Osteoblast (primary cell): ENCODE measurements around the gene PUM1. TPM values are rescaled to one million over a fixed set of nuclear protein-coding genes. Genes with fewer than 3 reads are reported as not detected.

Experiments
- DNase-seq: peaks from one replicate; pipeline ENCODE4 v3.0.0; 2011; ENCODE audit warnings: low spot score, mixed read lengths; ENCODE audit not compliant: insufficient read length; ENCODE audit errors: missing footprints
- H2AFZ ChIP-seq: 2 replicates; pipeline ENCODE4 v1.6.0; 2011; ENCODE audit warnings: mild to moderate bottlenecking, low read length
- H3K27ac ChIP-seq: 2 replicates; pipeline ENCODE4 v1.5.1; 2011; ENCODE audit warnings: mild to moderate bottlenecking, low read depth, low read length, moderate library complexity
- H3K27me3 ChIP-seq: 2 replicates; pipeline ENCODE4 v1.6.0; 2012; ENCODE audit warnings: mild to moderate bottlenecking, control low read depth, inconsistent platforms, low read length, moderate library complexity; ENCODE audit not compliant: insufficient read depth
- H3K36me3 ChIP-seq: 2 replicates; pipeline ENCODE4 v1.5.1; 2011; ENCODE audit warnings: mild to moderate bottlenecking, low read length, control low read depth, moderate library complexity; ENCODE audit not compliant: insufficient read depth
- H3K4me1 ChIP-seq: 2 replicates; pipeline ENCODE4 v1.5.1; 2011; ENCODE audit warnings: mild to moderate bottlenecking, low read length, control low read depth, moderate library complexity; ENCODE audit not compliant: insufficient read depth
- H3K4me2 ChIP-seq: 2 replicates; pipeline ENCODE4 v1.6.0; 2011; ENCODE audit warnings: mild to moderate bottlenecking, low read length; ENCODE audit not compliant: insufficient read depth
- H3K4me3 ChIP-seq: fragments of 200-600 bp; sonication (generic); 3 replicates; pipeline ENCODE4 v1.5.1; 2012; ENCODE audit warnings: mild to moderate bottlenecking, low read length, inconsistent platforms; ENCODE audit not compliant: insufficient read depth
- H3K79me2 ChIP-seq: 2 replicates; pipeline ENCODE4 v1.6.0; 2012; ENCODE audit warnings: mild to moderate bottlenecking, low read length, control low read depth, inconsistent platforms; ENCODE audit not compliant: insufficient read depth
- H3K9me3 ChIP-seq: 2 replicates; pipeline ENCODE4 v1.5.1; 2011; ENCODE audit warnings: low read depth, low read length, control low read depth
- H4K20me1 ChIP-seq: 2 replicates; pipeline ENCODE4 v1.6.0; 2012; ENCODE audit warnings: mild to moderate bottlenecking, low read length, control low read depth; ENCODE audit not compliant: insufficient read depth
- total RNA-seq: library from RNA; depleted of rRNA; stranded (reverse); fragments of >200 nt; gene quantifications from 2 replicates; pipeline ENCODE4 v1.2.3, GENCODE V29; 2012
- TF ChIP-seq, protein P1 (sequence below): IDR thresholded peaks from 2 replicates; pipeline ENCODE4 v1.5.1; 2011; ENCODE audit warnings: mild to moderate bottlenecking, low read depth, low read length, moderate library complexity; ENCODE audit errors: extremely low read depth

The PUM1 gene
- total RNA-seq, 1 donor, result 68.8 TPM

DNA sequence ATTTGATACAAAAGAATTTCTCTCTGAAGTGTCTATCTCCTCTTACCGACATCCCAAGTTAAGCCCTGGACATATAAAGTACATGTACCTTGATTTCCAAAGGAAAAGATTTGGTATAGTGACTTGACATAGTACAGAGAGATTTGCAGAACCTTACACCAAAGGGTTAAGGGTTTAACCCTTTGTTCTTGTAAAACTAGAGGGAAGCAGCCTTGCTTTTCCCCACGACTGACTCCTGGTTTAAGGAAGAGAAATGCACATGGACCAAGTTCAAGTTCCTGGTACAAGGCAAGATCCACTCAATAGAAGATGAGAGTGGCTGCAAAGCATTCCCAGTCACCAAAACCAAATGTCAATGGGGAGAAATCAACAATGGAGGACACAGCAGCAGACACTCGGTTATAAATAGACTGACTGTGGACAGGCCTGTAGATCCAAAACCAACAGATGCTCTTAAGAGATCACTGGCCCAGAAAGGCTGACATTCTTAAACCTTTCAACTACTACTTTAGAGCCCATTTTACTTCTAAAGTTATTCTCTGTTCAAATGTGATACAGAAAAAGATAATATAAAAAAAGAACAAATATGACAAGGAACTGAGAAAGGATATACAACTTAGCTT, 69.4 kb downstream of the PUM1 start:
- no peak overlapping the region for H3K4me2 ChIP-seq
- H3K79me2 ChIP-seq, result peaks cover 92% of the 10 kb centered on the region
- H3K4me3 ChIP-seq, result no peak overlapping the region
- H3K36me3 ChIP-seq, result peaks cover 44% of the 10 kb centered on the region
- DNase-seq, result no peak
- H4K20me1 ChIP-seq, result peaks cover 32% of the 10 kb centered on the region
- no peak overlapping the region for H3K27ac ChIP-seq
- H2AFZ ChIP-seq, result no peak overlapping the region
- peaks cover 5% of the 10 kb centered on the region for H3K4me1 ChIP-seq
- no peaks in the 10 kb centered on the region for H3K27me3 ChIP-seq
- TF ChIP-seq, protein P1, sequence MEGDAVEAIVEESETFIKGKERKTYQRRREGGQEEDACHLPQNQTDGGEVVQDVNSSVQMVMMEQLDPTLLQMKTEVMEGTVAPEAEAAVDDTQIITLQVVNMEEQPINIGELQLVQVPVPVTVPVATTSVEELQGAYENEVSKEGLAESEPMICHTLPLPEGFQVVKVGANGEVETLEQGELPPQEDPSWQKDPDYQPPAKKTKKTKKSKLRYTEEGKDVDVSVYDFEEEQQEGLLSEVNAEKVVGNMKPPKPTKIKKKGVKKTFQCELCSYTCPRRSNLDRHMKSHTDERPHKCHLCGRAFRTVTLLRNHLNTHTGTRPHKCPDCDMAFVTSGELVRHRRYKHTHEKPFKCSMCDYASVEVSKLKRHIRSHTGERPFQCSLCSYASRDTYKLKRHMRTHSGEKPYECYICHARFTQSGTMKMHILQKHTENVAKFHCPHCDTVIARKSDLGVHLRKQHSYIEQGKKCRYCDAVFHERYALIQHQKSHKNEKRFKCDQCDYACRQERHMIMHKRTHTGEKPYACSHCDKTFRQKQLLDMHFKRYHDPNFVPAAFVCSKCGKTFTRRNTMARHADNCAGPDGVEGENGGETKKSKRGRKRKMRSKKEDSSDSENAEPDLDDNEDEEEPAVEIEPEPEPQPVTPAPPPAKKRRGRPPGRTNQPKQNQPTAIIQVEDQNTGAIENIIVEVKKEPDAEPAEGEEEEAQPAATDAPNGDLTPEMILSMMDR, result no peak
- H3K9me3 ChIP-seq, result no peaks in the 10 kb centered on the region

DNA sequence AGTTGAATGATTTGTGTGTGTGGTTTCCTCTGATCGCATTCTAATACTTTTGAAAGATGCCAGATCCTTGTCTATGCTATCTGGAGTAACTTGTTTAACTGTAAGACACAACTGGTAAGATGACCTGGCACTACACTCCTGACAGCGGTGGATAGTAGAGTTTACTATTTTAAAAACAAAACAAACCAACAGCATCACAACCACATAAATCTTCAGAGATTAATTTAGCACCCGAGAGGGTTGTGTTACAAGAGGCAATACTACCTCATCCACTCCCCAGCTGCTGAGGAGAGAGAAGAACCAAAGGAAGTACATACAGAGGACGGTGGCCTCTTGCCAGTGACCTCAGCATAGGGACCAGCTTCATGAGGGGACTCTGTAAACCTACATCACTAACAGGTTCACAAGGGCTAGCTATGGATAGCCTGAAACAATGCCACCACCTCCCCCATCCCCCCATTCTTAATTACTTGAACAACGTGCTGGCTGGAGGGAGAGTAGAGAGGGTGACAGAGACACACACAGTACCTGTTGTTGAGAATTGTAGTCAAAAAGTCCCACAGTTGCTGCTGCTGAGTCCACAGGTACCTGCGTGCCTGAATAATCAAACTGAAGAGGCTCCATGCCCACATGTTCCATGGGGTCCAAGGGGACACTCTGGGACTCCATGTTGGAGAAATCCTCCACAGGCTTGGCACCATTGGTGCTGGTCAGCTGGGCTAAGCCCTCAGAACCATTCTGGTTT, 73.5 kb downstream of the PUM1 start:
- TF ChIP-seq, protein P1, result no peak
- Histone ChIP-seq H3K9me3 (no peaks in the 10 kb centered on the region), H4K20me1 (peaks cover 67% of the 10 kb centered on the region), H3K79me2 (peaks cover 95% of the 10 kb centered on the region), H3K36me3 (peaks cover 30% of the 10 kb centered on the region), H3K27ac (peak overlapping the region; percentile 23), H3K4me3 (no peak overlapping the region), H3K4me1 (peaks cover 31% of the 10 kb centered on the region), H3K27me3 (no peaks in the 10 kb centered on the region), H3K4me2 (no peak overlapping the region), H2AFZ (no peak overlapping the region)
- DNase-seq, result no peak

DNA sequence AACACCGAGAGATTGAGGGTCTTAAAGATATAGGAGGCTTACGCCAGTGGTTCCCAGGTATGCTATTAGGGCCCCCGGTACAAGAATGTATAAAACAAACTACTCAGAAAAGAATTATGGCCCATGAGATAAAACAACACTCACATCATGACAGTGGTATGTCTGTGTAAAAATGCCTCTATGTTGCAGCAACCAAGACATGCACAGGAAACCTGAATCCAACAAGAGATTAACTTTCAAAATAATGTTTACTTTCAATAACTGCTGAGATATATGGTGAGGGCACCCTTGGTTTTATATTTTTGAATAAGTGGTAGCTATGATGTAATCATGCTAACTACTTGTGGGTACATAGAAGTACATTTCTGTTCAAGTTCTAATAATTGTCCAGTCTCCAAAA, 74.9 kb downstream of the PUM1 start:
- Histone ChIP-seq H3K79me2 (peaks cover 95% of the 10 kb centered on the region), H3K9me3 (no peaks in the 10 kb centered on the region), H3K27me3 (no peaks in the 10 kb centered on the region), H3K4me2 (peak overlapping the region; percentile 5), H3K27ac (peak overlapping the region; percentile 52), H4K20me1 (peaks cover 56% of the 10 kb centered on the region), H2AFZ (no peak overlapping the region), H3K4me3 (no peak overlapping the region), H3K36me3 (peaks cover 19% of the 10 kb centered on the region), H3K4me1 (peaks cover 31% of the 10 kb centered on the region)
- DNase-seq, result no peak
- TF ChIP-seq, protein P1, result no peak

DNA sequence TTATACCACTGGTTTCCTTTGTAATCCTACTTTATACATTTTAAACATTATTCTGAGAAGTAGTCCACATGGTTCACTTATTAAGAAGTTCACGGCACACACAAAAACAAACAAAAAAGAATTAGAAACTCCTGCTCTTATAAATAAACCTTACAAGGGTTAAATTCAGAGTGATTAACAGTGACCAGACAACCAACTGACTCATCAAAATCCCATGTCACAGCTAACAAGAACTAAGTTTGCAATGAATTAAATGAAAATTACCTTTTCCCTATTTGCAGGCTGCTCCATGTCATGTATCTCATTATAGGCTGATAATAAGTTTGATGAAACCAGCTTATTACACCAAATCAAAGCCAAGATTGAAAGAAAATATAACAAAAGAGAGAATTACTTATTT, 77.5 kb downstream of the PUM1 start:
- Histone ChIP-seq H4K20me1 (peaks cover 69% of the 10 kb centered on the region), H3K4me1 (peaks cover 39% of the 10 kb centered on the region)

More for the DNA sequence above, 77.5 kb downstream of the PUM1 start:
- peak overlapping the region; percentile 10 for H3K4me2 ChIP-seq
- no peak overlapping the region for H3K4me3 ChIP-seq
- H3K9me3 ChIP-seq, result no peaks in the 10 kb centered on the region
- no peaks in the 10 kb centered on the region for H3K27me3 ChIP-seq
- TF ChIP-seq, protein P1, result no peak
- no peak for DNase-seq
- no peak overlapping the region for H2AFZ ChIP-seq
- no peak overlapping the region for H3K27ac ChIP-seq
- H3K36me3 ChIP-seq, result peaks cover 16% of the 10 kb centered on the region
- peaks cover 97% of the 10 kb centered on the region for H3K79me2 ChIP-seq
